K562 (cell line): ENCODE results near the gene GCDH. TPM values are rescaled to one million over a fixed set of nuclear protein-coding genes. Genes with fewer than 3 reads are reported as not detected.

Experiments
- ATAC-seq: fragments of 200-7000 bp; cut with Tn5 transposase; 3 replicates; pipeline ENCODE4 v1.9.1; 2020; ENCODE audit warnings: moderate library complexity
- BruUV-seq: library from RNA; stranded (reverse); fragments of 400-500 nt; replicated peaks from 2 replicates; lab custom pipeline; 2021; lab: Mats Ljungman, UMichigan
- CTCF ChIA-PET: fragments of 300-600 bp; formaldehyde crosslinking; extraction: SDS; loops from one replicate; lab custom pipeline; 2021; ENCODE audit warnings: low intra/inter-chr PET ratio; lab: Yijun Ruan, JAX
- POLR2A ChIA-PET: fragments of 300-600, 350-650 bp; sonication (Branson Sonifier 250); formaldehyde crosslinking; extraction: SDS; loops from one replicate; lab custom pipeline; 2021; ENCODE audit warnings: antibody characterized with exemption, inconsistent platforms; lab: Yijun Ruan, JAX
- DNase-seq, 4 experiments: peaks; one replicate each; pipeline versions ENCODE4 v3.0.0 to v3.0.0-alpha.2; 2011 to 2018; ENCODE audit warnings: low spot score in 3 of 4, mixed read lengths in 3 of 4; ENCODE audit errors: extremely low read depth in 1 of 4
- FAIRE-seq: peaks from 2 replicates; lab custom pipeline; 2011; peaks lifted over from hg19 to GRCh38; lab: Jason Lieb, UNC
- H2AFZ ChIP-seq: 2 replicates; pipeline ENCODE4 v1.6.0; 2011; ENCODE audit warnings: low read depth, low read length, control low read depth, inconsistent platforms
- H3K27ac ChIP-seq: fragments of 200-600 bp; 3 replicates; pipeline ENCODE4 v1.8.0; 2011; ENCODE audit warnings: low read depth, mild to moderate bottlenecking, control low read depth, inconsistent platforms, low read length, moderate library complexity, mixed read lengths; ENCODE audit errors: extremely low read depth
- H3K27me3 ChIP-seq, 2 experiments: fragments of 300-600 bp in 1 of 2; 2 replicates in 1 of 2; 3 replicates in 1 of 2; pipeline versions ENCODE4 v1.6.0 to v1.8.0; 2011; ENCODE audit warnings: inconsistent platforms in 2 of 2, low read length in 2 of 2, mild to moderate bottlenecking in 1 of 2, mixed read lengths in 1 of 2, moderate library complexity in 1 of 2; ENCODE audit not compliant: control insufficient read depth in 2 of 2, insufficient read depth in 2 of 2
- H3K36me3 ChIP-seq: fragments of 300-600 bp; 3 replicates; pipeline ENCODE4 v1.8.0; 2011; ENCODE audit warnings: mild to moderate bottlenecking, low read length, inconsistent platforms; ENCODE audit not compliant: control insufficient read depth, insufficient read depth
- H3K4me1 ChIP-seq, 2 experiments: fragments of 200-600 bp in 1 of 2; replicated peaks in 1 of 2; 2 replicates in 1 of 2; 3 replicates in 1 of 2; pipeline versions ENCODE4 v1.5.1 to v1.8.0; 2011; ENCODE audit warnings: inconsistent platforms in 2 of 2, low read length in 2 of 2, mild to moderate bottlenecking in 1 of 2, mixed read lengths in 1 of 2, moderate library complexity in 1 of 2; ENCODE audit not compliant: control insufficient read depth in 2 of 2, insufficient read depth in 2 of 2
- H3K4me2 ChIP-seq: 2 replicates; pipeline ENCODE4 v1.6.1; 2011; ENCODE audit warnings: low read length, control low read depth, inconsistent platforms, mixed read lengths; ENCODE audit not compliant: insufficient read depth
- H3K4me3 ChIP-seq: fragments of 200-600 bp; sonication (generic), shearing (Covaris generic); 2 replicates; pipeline ENCODE4 v1.5.1; 2016; ENCODE audit warnings: control low read depth, inconsistent platforms
- H3K79me2 ChIP-seq: fragments of 200-600 bp; 3 replicates; pipeline ENCODE4 v1.8.0; 2011; ENCODE audit warnings: low read length, inconsistent platforms; ENCODE audit not compliant: control insufficient read depth, insufficient read depth
- H3K9ac ChIP-seq, 2 experiments: 2 replicates each; pipeline versions ENCODE4 v1.6.0 to v1.6.1; 2011; ENCODE audit warnings: low read depth in 2 of 2, low read length in 2 of 2, control low read depth in 1 of 2, inconsistent platforms in 1 of 2, mild to moderate bottlenecking in 1 of 2, mixed read lengths in 1 of 2; ENCODE audit not compliant: insufficient read depth in 1 of 2
- H3K9me1 ChIP-seq: one replicate; pipeline ENCODE4 v1.6.0; 2011; ENCODE audit warnings: inconsistent platforms, mild to moderate bottlenecking, low read length, moderate library complexity; ENCODE audit not compliant: control insufficient read depth, insufficient read depth
- H3K9me3 ChIP-seq: replicated peaks from 2 replicates; pipeline ENCODE4 v1.5.1; 2011; ENCODE audit warnings: low read depth, low read length, inconsistent platforms; ENCODE audit not compliant: control insufficient read depth, insufficient read depth
- H4K20me1 ChIP-seq: replicated peaks from 2 replicates; pipeline ENCODE4 v1.6.1; 2011; ENCODE audit warnings: low read length, inconsistent platforms, mixed read lengths; ENCODE audit not compliant: control insufficient read depth, insufficient read depth
- CTCF ChIP-seq, 3 experiments: IDR thresholded peaks in 2 of 3; conservative IDR thresholded peaks in 1 of 3; 2 replicates each; pipeline ENCODE4 v1.5.1; 2011 to 2012; ENCODE audit warnings: low read length in 3 of 3, mild to moderate bottlenecking in 3 of 3, control low read depth in 2 of 3, improper control_type of control experiment in 1 of 3, inconsistent platforms in 1 of 3, low read depth in 1 of 3, mixed read lengths in 1 of 3, moderate library complexity in 1 of 3; ENCODE audit not compliant: insufficient read depth in 2 of 3
- GTF3C2 ChIP-seq: IDR thresholded peaks from 3 replicates; pipeline ENCODE4 v1.6.1; 2011; ENCODE audit warnings: borderline replicate concordance, mild to moderate bottlenecking, moderate library complexity; ENCODE audit not compliant: insufficient read length; ENCODE audit errors: extremely low read depth
- NCOA1 ChIP-seq: fragments of 450-650 bp; IDR thresholded peaks from 2 replicates; pipeline ENCODE4 v1.6.1; 2016; ENCODE audit warnings: low read depth
- POLR2G ChIP-seq: fragments of 200-400 bp; formaldehyde crosslinking; IDR thresholded peaks from 2 replicates; pipeline ENCODE4 v1.6.1; 2017; ENCODE audit warnings: low read depth, mild to moderate bottlenecking, antibody characterized with exemption, low read length, moderate library complexity
- RBFOX2 ChIP-seq: fragments of 200-400 bp; formaldehyde crosslinking; IDR thresholded peaks from 2 replicates; pipeline ENCODE4 v1.6.1; 2017; ENCODE audit warnings: low read depth, mild to moderate bottlenecking, low read length, moderate library complexity
- ZZZ3 ChIP-seq: fragments of 450-650 bp; IDR thresholded peaks from 2 replicates; pipeline ENCODE4 v1.6.1; 2016; ENCODE audit warnings: antibody characterized with exemption, mild to moderate bottlenecking, moderate library complexity
- WGBS: fragments of 100-300 bp; shearing (Covaris generic); methylation state at CpG from one replicate; pipeline ENCODE4 v1.1.6; 2016; ENCODE audit warnings: low coverage, mixed read lengths; ENCODE audit not compliant: insufficient coverage; ENCODE audit errors: missing lambda C conversion rate; 5-methylcytosine and 5-hydroxymethylcytosine counted together
- in situ Hi-C: fragments of 300-500 bp; cut with MboI; formaldehyde crosslinking; loops from 4 replicates; pipeline ENCODE4 v1.15.0; 2018; ENCODE audit warnings: inconsistent platforms, mixed read lengths
- intact Hi-C: fragments of 100-400 bp; cut with micrococcal nuclease; formaldehyde crosslinking; loops from 2 replicates; pipeline ENCODE4 v1.14.2; 2022
- polyA plus RNA-seq, 8 experiments: library from polyadenylated mRNA; depleted of rRNA in 4 of 8; stranded (reverse) in 5 of 8; unstranded in 3 of 8; fragments of >200 nt; fragmentation: Nextera tagmentation in 2 of 8; fragmentation: Illumina TruSeq in 1 of 8; extraction: Ambion mirVana in 2 of 8; extraction: Trizol in 1 of 8; gene quantifications; 2 replicates each; pipeline versions ENCODE4 v1.2.1 to v1.2.3, GENCODE V29; 2011 to 2014; ENCODE audit warnings: inconsistent platforms in 1 of 8, missing spikeins in 1 of 8
- total RNA-seq, 7 experiments: library from RNA; depleted of rRNA in 6 of 7; stranded (reverse); fragments of >200 nt in 6 of 7; fragmentation: Illumina TruSeq in 2 of 7; extraction: Trizol in 2 of 7; gene quantifications; 2 replicates each; pipeline versions ENCODE4 v1.2.1 to v1.2.3, GENCODE V29; 2011 to 2021; ENCODE audit warnings: low replicate concordance in 1 of 7

The GCDH gene
- total and polyA plus RNA-seq, 9 of the 15 experiments (the other 6 are each of a cell fraction or from before 2014, with no cell fraction given): 2.9 to 50.8 (median 19.1) TPM

GRCh38 chr19:12930002-12930645 lies 39.2 kb downstream of the GCDH start:
- Histone ChIP-seq H3K79me2 (peaks cover 51% of the 10 kb centered on the region), H3K9me1 (no peaks in the 10 kb centered on the region), H3K27ac (no peak overlapping the region), H4K20me1 (no peaks in the 10 kb centered on the region; the same call in 1 of the 2 replicates), H3K4me2 (no peak overlapping the region), H2AFZ (no peak overlapping the region), H3K4me1 (peaks cover 14 to 32% of the 10 kb centered on the region in 2 experiments; a peak in 4 of 5 replicates), H3K4me3 (no peak overlapping the region), H3K36me3 (peaks cover 69% of the 10 kb centered on the region)
- ATAC-seq: no peak
- intact Hi-C loops: no loop called here
- DNase-seq: no peak
- BruUV-seq: no TSS peak
- FAIRE-seq: no peak
- WGBS: 93% methylated on average over 9 of the region's 19 CpGs
- POLR2A ChIA-PET: interaction anchor here (0.7 to 0.9 kb wide), 2 partner anchors 25 to 85 kb away, joined by 3 read pairs; no protein-coding TSS in a partner anchor
- TF ChIP-seq GTF3C2 (no peak), ZZZ3 (no peak), CTCF (IDR thresholded peaks at IDR 0.05 in 2 of 3, conservative IDR thresholded peaks at IDR 0.05 in 1 of 3; ENCODE audit: insufficient read depth in 2 of 3, low read depth in 1 of 3, low read length in 3 of 3) (peak in 2 of 3 experiments; percentile 1 to 12; a peak in 1 of 6 replicates), NCOA1 (no peak), POLR2G (peak; percentile 54), RBFOX2 (peak; percentile 51)
- TF ChIP-seq, all 486 proteins: peak for 3
- Histone ChIP-seq H3K27me3 (no peaks in the 10 kb centered on the region), H3K9me3 (no peaks in the 10 kb centered on the region), H3K9ac (peak overlapping the region in 1 of 2 experiments; percentile 41; a peak in 2 of 4 replicates)
- in situ Hi-C loops: no loop called here
- CTCF ChIA-PET: no interaction called here
